T1000 (cell line): ENCODE measurements around the gene FAM72C.
"Not testable (repeated sequence)": the region's sequence is repeated elsewhere in the genome, so short reads cannot be mapped to it uniquely, and the experiment has no call there.

Experiments used
- DNase-seq: peaks from one replicate; lab custom pipeline; 2025; ENCODE audit warnings: mixed read lengths; lab: John Stamatoyannopoulos, UW

Gene FAM72C

GRCh38 chr1:143971924-143972700 is at the start of gene FAM72C:
Gene FAM72C, minus strand, starts transcription at chr1:143971986. Its CDS starts 845 bp downstream, at chr1:143971141.
- DNase-seq = not testable (repeated sequence)

DNA sequence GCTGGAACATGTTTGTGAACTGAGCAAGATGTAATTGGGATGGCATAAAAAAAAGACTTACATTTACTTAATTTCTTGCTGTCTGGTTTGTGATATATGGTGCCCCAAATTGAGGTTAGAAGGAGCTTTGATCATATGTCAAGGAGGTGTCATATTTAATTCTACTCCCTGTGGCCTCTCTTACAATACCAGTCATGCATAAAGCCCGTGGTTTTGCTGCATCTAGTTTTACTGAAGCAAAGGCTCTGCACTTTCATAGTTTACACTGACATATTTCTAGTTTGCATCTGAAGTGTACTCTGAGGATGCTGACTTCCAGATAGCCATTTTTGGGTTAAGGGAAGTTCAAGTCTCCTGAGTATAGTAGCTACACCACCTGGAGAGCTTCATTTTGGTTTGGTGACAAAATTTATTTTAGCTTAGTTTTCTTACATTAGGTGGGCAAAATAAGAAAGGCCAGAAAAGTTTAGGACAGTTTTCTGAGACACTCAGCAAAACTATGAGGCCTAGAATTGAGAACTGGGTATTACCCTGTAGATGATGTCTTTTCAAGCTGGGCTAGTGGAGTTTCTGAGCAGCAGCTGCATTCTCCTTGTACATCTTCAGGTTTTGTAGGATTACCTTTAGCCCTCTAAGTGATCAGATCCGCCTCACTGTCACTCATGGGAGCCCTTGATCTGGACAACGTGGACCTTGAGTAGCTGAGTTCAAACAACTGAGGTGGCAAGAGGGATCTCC is 48.4 kb upstream of the FAM72C start:
- not testable (repeated sequence) for DNase-seq

DNA sequence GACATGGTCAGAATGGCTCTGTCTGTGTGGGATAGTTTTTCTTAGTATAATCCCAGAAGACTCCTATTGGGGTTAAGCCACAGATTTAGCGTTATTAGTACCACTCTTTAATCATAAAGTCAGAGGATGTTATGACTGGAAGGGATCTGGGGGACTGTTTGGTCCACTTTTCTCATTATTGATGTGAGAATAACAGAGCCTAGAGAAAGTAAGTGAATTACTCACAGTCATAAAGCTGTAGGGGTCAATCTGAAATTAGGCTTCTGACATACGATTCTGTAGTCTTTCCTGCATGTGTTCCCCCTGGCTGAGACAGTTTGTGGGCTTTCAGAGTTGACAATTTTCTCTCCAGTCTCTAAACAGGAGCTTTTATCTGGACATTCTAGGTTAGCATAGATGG is 47.3 kb upstream of the FAM72C start:
- not testable (repeated sequence) for DNase-seq

DNA sequence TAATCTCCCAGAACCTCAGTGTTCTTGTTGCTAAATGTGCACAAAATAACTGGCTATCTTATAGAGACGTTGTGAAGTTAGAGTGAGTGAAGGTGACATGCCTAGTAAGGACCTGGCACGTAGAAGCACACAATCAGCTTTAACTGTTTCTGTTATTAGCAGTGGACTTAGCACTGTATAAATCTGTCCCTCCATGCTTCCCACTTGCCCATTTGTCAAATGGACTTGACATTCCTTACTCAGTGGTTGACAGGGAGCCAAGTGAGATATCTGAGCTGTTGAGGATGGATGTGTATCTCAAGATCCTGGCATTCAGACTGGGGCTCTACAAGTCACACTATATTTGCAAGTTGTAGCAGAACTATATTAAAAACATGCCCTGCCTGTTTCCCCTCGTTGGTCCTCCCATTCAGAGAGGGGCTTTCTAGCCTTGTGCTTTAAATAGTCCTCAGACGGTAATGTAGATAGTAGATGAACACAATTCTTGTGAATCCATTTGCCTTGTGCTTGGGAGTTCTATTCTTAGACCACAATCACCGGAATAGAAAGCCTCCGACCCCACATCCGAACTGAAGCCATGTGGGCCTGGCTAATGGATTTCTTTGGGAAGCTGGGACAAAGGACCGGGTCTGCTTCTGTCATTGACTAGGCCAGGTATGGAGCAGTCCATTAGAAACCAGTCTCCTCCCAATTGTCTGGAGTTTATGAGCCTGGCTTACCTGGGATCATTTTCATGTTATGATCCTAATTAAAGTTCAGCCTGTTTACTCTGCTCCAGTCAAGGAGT is 43.6 kb upstream of the FAM72C start:
- not testable (repeated sequence) for DNase-seq

DNA sequence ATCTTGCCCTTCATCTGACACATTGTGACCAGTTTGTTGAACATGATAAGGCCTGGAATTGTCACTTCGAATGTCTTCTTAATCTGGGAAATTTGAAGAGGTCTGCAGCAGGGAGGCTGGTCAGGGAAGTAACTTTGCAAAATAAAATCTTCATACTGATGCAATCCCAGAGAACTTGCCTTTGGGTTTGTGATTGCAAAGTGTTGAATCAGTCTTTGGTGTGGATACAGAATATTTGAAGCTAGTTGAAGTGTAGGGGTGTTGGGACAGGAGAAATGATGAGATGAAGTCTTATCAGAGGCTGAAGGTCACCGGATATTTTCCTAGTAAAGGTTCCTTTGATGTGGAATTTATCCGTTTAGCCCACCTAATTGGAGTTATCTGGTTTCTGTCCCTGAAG is 42.7 kb upstream of the FAM72C start:
- not testable (repeated sequence) for DNase-seq

DNA sequence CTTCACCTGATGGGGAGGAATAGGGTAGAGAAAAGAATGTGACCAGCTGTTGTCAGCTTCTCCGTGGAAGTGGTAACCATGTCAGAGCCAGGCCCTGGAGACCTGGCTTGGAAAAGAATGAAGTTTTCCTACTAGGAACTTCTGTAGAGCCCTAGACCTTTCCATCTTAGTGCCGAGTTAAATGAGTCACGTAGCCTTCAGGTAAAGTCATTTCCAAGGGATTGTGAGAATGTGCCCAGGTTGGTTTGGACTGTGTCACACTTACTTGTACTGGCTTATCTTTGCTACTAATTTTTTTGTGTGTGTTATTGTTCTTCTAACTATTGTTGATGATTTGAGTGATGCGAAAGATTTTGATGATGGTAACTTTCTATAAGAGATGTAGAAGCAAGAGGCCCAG is 42.3 kb upstream of the FAM72C start:
- DNase-seq = not testable (repeated sequence)

DNA sequence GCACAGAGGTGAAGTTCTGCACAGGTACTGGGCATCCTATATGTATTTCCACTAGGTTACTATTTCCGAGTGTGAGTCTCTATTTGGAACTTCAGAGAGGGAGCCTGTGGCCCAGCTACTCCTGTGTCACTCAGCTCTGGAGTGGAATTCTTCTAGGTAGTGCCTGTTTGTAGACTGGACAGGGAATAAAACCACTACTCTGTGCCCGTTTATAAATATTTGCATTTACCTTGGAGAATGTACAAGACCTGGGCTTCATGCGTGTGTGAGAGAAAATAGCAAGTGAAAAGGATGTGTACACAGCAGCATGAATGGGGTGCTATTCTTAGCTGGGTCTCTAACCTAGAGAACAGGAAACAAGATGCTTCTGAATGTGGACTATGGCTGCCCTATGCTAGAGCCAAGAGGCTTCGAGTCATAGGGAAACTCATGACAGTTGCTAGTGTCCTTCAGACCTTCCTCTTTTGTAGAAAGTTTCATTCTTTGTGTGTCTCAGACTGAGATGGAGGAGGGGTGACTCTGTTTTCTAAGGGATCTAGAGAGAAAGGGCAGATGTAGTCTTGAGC is 40.5 kb upstream of the FAM72C start:
- not testable (repeated sequence) for DNase-seq

DNA sequence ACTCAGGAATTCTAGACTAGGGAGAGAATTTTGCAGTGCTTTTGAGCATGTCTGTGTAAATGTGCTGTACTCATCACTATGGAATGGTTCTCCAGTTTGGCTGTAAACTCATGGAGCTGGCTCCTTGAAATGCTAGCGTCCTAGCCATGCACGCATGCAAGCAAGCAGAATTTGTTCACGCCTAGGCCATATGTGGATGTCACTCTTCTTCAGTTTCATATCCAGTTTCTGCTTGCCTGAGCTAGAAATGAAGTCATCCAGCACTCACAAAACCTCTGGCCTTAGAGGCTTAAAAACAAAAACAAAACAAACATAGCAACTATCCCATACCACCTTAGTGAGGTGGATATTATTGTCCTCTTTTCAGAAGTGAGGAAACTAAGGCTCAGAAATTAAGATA is 37.6 kb upstream of the FAM72C start:
- not testable (repeated sequence) for DNase-seq

DNA sequence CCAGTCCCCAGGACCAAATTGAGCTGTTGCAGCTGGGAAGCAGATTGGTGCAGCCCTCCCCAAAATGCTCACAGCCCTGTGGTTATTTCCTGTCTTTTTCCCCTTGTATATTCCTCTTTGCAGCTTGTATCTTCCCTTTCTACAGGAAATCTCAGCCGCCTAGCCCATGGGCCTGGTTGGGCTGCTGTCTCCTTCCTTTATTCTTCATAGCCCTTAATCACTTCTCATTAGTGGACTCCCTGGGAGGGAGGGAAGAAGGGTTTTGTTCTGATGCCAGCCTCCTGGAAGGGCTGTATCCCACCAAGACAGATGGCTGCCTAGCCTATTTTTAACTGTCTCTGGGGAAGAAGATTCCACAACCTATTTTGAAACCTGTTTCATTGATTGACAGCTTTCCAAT is 32.5 kb upstream of the FAM72C start:
- DNase-seq = not testable (repeated sequence)

DNA sequence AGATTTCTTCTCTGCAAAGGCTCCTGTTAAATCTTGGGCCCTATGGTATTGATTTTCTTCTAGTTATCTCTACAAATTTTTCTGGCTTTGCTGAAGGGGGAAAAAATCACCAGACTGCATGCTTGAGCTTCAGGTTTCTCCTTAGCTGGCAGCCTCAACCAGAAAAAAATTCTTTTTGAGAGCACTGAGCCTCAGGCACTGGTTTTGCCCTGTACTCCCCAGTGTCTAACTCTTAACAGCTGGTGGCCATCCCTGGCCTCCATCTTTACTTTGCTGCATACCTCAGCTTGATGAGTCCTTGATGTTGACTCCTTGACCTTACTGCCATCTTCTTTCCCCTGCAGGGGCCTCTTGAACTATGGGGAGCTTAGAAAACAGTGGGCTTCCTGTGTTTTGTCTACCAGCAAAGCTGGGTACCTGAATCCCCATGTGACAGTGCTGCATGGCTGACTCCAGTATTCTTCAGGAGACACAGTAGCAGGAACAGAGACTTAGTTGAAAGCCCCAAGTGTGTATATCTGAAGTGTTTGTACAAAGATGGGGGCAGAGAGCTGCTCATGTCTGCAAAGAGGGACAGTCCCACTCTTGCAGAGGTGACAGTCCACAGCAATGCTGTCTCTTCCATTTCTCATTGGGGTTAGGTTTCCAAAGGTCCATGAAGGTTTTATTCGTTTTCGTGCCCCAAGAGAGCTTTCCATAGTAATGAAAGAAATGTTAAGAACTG is 31.7 kb upstream of the FAM72C start:
- not testable (repeated sequence) for DNase-seq

DNA sequence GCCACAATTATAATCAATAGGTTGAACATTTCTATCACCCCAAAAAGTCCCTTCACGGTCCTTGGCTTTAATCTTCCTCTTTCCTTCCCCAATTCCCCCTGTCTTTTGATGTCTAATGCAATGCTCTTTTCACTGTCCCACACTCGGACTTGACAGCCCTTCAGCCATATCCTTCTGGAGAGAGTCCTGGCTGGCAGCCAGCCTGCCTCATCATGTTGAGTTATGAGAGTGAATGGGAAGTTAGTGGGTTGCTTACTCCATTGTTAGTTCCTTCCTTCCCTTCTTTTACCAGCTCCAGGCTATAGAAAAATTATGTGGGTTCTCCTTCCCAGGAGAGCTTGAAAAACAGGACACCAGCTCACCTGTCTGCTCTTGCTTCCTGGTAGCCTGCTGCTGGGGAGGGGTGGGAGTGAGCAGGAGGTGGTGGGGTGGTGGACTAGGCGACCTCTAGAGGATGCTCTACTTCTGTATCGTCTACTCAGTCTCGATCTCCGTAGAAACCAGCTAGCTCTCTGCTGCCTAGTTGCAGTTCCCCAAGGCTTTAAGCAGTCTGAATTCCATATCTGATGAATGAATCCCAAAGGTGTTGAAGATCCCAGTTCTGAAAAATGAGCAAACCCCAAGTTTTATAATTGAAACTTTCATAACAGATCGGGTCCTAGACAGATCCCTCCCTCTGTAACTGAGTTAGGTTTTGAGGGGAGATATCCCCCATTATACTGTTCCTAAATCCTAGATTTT is 30.5 kb upstream of the FAM72C start:
- DNase-seq = not testable (repeated sequence)

- not testable (repeated sequence) for DNase-seq
Observed at GRCh38 chr1:144001077-144001476, 29.3 kb upstream of the FAM72C start.

DNA sequence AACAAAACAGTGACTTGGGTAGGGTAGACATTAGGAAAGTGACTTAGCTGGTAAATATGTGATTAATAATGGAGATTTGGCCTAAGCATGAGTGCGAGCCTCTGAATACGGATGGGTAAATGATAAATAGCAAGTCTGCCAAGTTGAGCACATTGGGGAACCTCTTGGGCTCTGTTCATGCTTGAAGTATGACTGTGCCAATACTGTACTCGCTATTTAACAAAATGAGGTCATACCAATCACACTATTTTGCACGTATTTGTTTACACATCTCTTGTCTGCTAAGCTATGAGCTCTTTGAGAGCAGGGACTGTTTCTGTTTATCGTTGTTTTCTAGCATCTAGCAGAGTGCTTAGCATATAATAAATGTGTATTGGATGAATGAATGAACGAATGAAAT is 24.2 kb upstream of the FAM72C start:
- DNase-seq = not testable (repeated sequence)

GRCh38 chr1:143993301-143993907 is 21.6 kb upstream of the FAM72C start:
- not testable (repeated sequence) for DNase-seq

DNA sequence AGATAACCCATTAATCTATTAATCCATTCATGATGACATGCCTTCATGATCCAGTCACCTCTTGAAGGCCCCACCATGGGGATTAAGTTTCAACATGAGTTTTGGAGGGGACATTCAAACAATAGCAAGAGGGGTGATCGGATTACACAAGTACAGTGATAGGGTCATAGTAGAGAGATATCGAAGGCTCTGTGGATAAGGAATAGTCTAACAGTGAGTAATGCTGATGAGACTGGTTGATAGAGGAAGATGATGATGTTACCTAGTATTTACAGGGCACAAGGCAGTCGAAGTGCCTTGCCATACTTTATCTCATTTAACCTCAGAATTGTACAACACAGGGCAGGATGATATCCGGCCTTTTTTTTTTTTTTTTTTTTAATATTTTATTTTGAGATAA is 18.9 kb upstream of the FAM72C start:
- DNase-seq = not testable (repeated sequence)

DNA sequence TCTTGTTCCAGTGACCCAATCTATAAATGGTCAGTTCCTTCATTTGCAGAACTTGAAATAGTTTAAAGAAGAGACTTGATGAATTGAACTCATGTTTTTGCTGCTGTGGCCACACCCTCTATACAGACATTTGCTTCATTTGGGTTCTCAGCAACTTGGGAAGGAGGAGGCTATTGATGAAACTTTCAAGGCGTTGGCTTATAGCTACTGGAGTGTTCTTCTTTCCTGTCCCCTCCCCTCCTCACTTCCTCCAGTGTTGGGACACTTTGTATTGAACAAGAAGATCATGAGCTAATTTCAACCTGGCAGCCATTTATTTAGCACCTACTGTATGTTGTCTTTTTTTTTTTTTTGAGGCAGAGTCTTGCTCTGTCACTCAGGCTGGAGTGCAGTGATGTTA is 17.9 kb upstream of the FAM72C start:
- DNase-seq = not testable (repeated sequence)

GRCh38 chr1:143989427-143989712 is 17.6 kb upstream of the FAM72C start:
- not testable (repeated sequence) for DNase-seq

GRCh38 chr1:143988602-143989426 is 17.0 kb upstream of the FAM72C start:
- DNase-seq = not testable (repeated sequence)

DNA sequence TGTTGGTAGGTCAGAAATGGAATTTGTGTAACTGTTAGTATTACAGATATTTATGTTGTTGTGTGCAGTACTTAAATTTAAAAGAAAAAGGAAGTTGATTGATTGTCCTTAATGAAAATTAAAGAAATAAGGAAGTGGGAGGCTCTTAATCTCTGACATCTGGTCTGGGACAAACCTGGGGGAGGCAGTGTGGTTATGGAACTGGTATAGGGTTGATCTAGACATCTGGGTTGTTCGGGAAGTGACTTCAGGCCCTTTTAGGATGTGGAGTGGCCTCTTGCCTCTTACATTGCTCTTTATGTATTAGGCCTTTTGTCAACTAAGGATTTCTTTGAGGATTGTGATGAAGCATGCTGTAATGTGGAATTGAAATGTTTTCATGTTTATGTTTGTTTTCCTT is 16.1 kb upstream of the FAM72C start:
- not testable (repeated sequence) for DNase-seq
